ENCODE measurements around the gene TREH.
A peak's percentile ranks its signal among the peaks of the same experiment; 100 is the strongest.
"Not testable (repeated sequence)": the region's sequence is repeated elsewhere in the genome, so short reads cannot be mapped to it uniquely, and the experiment has no call there.

Gene TREH

DNA sequence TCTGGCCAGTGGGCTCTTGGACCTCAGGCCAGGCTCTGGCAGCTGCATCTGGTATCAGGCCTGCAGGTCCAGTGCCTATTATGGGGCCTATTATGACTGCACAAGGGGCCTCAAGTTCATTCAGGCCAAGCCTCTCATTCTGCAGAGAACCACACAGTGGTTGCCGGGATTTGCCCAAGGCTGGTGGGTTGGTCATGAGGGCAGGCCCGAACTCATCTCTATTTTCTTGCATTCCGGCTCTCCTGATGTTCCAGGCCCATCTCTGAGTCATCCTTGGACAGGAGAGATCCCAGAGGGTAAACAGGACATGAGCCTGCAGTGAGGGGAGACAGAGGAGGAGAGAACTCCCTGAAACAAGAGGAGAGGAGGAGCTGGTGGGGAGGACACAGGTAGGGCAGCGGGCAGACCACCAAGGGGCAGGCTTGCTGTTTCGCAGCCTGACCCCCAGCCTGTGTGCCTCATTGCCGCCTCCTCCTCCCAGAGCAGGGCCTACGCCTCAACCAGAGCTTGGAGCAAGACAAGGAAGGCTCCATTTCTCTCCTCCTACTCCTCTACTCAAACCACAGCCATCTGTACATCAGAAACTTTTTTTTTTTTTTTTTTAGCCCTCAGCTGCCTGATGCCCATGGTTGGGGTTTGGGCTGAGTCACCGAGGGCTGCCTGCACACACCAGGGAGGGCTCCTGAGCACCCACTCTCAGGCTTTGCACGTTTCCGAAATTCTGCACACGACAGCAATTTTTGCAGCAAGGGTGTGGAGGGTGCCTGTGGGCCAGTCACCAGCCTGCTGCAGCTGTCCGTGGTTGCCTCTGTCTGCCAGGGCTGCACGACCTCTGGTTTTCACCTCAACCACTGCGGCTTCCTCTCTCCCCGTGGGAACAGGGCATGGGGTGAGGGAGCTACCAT lies 12.7 kb upstream of the TREH start:
- in situ Hi-C loops (cut with MboI; ENCODE audit: low sequenced_read_pairs, unreplicated experiment): loop anchor here (10.0 kb wide), 1 partner anchor 263 kb away; the partner anchor contains the start of gene UPK2
- peak; percentile 35 for DNase-seq (ENCODE audit: low spot score)
- TF ChIP-seq, protein P1, sequence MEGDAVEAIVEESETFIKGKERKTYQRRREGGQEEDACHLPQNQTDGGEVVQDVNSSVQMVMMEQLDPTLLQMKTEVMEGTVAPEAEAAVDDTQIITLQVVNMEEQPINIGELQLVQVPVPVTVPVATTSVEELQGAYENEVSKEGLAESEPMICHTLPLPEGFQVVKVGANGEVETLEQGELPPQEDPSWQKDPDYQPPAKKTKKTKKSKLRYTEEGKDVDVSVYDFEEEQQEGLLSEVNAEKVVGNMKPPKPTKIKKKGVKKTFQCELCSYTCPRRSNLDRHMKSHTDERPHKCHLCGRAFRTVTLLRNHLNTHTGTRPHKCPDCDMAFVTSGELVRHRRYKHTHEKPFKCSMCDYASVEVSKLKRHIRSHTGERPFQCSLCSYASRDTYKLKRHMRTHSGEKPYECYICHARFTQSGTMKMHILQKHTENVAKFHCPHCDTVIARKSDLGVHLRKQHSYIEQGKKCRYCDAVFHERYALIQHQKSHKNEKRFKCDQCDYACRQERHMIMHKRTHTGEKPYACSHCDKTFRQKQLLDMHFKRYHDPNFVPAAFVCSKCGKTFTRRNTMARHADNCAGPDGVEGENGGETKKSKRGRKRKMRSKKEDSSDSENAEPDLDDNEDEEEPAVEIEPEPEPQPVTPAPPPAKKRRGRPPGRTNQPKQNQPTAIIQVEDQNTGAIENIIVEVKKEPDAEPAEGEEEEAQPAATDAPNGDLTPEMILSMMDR (IDR thresholded peaks at IDR 0.05; ENCODE audit: borderline replicate concordance, control extremely low read depth, extremely low read depth, insufficient read depth, missing control alignments): no peak

DNA sequence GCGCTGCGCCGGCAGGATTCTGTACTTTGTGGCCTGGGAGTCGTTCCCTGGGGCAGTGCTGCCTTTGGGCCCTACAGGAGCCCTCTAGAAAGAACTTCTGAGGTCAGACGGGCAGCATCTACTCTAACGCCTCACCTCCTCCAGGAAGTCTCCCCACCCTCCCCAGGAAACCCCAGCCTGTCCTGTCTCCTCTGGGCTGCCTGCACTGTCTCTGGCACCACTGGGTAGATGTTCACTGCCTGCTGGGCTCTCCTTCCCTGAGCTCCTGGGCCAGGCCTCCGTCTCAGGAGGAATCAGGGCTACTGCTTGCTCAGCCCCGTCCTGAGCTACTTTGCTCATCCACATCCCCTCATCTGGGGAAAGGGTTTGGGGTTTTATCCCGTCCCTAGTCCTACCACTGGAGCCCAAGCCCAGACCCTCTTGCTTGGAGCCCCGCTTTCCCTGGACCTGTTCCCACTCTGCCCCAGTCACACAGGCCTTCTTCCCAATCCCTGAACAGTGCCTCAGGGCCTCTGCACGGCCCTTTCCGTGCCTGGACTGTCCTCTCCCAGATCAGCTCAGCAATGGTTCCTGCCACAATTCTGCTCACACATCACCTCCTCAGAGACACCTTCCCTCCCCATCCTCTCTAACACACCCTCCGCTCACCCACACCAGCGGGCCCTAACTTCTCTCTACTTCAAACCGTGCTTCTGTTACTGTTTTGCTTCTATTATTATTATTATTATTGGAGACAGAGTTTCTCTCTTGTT lies 11.3 kb upstream of the TREH start:
- TF ChIP-seq, protein P1 (IDR thresholded peaks at IDR 0.05; ENCODE audit: borderline replicate concordance, control extremely low read depth, extremely low read depth, insufficient read depth, missing control alignments): no peak

DNA sequence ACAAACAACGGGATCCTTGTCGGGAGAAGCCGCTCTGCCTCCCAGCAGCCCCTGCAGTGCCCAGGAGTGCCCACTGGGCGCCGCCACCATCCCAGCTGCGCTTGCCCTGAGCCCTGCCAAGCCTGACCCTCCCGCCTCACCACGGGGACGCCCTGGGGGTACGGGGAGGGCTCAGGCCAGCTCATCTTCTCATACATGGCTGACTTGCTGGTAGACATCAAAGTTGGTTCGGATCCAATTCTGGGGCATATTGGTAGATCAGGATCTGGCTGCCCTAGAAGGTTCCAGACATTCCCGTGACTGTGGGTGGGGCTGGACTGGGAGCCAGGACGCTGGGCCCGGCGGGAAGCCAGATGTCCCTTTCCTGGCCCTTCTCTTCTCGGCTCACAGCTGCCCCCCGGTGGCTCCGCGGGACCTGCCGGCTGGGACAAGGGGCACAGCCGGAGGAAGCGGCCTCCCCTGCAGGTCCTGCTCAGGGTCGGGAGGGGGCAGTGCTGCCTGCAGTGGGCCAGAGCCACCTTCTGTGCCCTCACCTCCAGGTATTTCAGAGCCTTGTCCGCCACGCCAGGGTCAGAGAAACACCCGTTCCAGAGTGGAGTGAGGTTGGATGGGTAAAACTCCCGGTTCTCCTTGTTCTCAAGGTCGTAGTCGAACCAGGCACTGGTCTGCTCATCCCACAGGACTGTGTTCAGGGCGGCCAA lies 10.6 kb upstream of the TREH start:
- DNase-seq (ENCODE audit: low spot score): peak; percentile 93
- in situ Hi-C loops (cut with MboI; ENCODE audit: low sequenced_read_pairs, unreplicated experiment): loop anchor here (10.0 kb wide), 1 partner anchor 265 kb away; the partner anchor contains the start of gene UPK2
- TF ChIP-seq, protein P1 (IDR thresholded peaks at IDR 0.05; ENCODE audit: borderline replicate concordance, control extremely low read depth, extremely low read depth, insufficient read depth, missing control alignments): peak; percentile 99

More for the DNA sequence above, 11.3 kb upstream of the TREH start:
- in situ Hi-C loops (cut with MboI; ENCODE audit: low sequenced_read_pairs, unreplicated experiment): loop anchor here (10.0 kb wide), 1 partner anchor 264 kb away; the partner anchor contains the start of gene UPK2
- no peak for DNase-seq (ENCODE audit: low spot score)

DNA sequence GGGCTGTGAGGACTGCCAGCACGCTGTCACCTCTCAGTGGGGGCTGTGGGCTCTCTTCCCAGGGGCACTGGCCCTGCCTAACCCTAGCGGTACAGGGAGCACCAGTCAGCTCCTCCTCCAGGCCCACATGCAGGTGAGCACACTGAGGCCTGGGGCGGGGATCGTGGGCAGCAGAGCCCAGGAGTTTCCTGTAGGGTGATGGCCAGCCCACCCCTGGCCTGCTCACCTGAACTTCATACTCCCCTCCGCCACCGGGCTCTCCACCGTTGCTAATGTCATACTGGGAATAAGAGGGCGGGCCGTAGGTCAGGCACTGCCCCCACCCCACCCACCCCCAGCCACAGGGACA lies 10.0 kb upstream of the TREH start:
- TF ChIP-seq, protein P1 (IDR thresholded peaks at IDR 0.05; ENCODE audit: borderline replicate concordance, control extremely low read depth, extremely low read depth, insufficient read depth, missing control alignments): no peak
- DNase-seq (ENCODE audit: low spot score): no peak
- in situ Hi-C loops (cut with MboI; ENCODE audit: low sequenced_read_pairs, unreplicated experiment): no loop called here

DNA sequence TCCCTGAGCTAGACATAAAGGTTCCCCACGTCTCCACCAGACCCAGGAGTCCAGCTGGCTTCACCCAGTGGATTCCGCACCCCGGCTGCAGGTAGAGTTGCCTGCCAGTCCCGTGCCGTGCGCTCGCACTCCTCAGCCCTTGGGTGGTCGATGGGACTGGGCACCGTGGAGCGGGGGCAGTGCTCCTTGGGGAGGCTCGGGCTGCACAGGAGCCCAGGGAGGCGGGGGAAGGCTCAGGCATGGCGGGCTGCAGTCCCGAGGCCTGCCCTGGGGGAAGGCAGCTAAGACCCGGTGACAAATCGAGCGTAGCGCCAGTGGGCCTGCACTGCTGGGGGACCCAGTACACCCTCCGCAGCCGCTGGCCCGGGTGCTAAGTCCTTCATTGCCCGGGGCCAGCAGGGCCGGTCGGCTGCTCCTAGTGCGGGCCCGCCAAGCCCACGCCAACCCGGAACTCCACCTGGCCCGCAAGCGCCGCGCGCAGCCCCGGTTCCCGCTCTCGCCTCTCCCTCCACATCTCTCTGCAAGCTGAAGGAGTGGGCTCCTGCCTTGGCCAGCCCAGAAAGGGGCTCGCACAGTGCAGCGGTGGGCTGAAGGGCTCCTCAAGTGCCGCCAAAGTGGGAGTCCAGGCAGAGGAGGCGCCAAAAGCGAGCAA lies 9.5 kb upstream of the TREH start:
- in situ Hi-C loops (cut with MboI; ENCODE audit: low sequenced_read_pairs, unreplicated experiment): no loop called here
- no peak for DNase-seq (ENCODE audit: low spot score)
- TF ChIP-seq, protein P1 (IDR thresholded peaks at IDR 0.05; ENCODE audit: borderline replicate concordance, control extremely low read depth, extremely low read depth, insufficient read depth, missing control alignments): no peak

DNA sequence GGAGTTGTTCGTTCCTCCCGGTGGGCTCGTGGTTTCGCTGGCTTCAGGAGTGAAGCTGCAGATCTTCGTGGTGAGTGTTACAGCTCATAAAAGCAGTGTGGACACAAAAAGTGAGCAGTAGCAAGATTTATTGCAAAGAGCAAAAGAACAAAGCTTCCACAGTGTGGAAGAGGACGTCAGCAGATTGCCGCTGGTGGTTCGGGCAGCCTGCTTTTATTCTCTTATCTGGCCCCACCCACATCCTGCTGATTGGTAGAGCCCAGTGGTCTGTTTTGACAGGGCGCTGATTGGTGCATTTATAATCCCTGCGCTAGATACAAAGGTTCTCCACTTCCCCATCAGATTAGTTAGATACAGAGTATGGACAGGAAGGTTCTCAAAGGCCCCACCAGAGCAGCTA lies 8.9 kb upstream of the TREH start:
- in situ Hi-C loops (cut with MboI; ENCODE audit: low sequenced_read_pairs, unreplicated experiment); DNase-seq (ENCODE audit: low spot score): not testable (repeated sequence)
